HCEC 1CT (cell line): ENCODE results near the gene UPF2.

Experiments used
- DNase-seq: peaks from one replicate; pipeline ENCODE4 v3.0.0-alpha.2; 2017

The UPF2 gene

DNA sequence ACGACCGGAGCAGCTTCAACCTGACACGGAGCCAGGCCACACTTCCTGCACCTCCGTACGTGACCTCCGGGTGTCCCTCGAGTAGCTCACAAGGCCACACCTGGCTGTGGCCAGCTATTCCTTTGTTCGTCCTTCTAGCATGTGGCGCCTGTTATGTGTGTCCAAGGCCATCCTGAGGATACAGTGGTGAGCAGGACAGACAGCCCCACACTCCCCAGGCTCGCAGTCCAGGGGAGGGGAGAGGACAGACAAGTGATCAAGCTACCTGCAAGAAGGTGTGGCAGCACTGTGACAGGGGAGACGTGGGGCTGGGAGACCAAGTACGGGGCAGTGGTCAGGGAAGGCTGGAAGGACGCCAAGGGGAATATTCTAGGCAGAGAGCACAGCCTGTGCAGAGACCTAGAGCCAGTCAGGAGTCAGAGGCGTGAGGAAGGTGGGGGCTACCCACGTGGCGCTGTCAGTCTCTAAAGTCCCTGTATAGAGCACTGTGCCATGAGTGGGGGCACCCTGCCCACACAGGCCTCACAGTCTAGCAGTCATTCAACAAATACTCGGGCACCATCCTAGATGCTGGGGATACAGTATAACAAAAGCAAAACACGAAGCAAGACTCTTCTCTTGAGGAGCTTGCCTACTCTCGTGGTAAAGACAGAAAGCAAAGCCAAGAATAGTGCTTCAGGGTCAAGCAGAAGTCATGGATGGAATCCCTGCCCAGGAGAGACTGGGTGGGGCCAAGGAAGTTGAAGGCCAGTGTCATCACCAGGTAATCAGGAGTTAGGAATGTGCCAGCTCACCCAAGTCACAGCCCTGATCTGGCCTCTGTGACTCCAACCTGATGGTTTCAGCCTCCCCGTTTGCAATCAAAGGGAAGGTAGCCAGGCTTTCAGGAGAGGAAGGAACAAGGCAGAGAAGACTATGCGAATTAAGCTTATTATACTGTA is 160.9 kb downstream of the UPF2 start:
- DNase-seq = no peak

DNA sequence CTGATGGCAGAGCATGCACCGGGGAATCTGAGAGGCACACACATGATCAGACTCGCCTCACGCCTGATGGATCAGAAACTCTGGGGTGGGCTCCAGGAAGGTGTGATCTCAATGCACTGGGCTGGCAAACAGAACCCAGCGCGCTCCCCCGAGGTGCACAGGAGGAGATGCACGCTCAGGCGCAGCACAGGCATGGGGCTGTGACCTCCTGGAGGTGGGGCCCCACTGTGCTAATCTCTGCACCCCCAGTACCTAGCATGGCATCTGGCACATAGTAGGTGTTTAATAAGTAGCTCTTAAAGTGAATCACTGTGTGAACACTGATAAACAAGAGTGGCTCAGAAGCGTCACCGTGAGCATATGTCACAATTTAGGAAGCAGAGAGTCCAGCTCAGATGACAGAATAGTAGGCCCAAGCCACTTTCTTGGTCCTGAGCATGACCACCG is 161.6 kb downstream of the UPF2 start:
- DNase-seq = no peak

DNA sequence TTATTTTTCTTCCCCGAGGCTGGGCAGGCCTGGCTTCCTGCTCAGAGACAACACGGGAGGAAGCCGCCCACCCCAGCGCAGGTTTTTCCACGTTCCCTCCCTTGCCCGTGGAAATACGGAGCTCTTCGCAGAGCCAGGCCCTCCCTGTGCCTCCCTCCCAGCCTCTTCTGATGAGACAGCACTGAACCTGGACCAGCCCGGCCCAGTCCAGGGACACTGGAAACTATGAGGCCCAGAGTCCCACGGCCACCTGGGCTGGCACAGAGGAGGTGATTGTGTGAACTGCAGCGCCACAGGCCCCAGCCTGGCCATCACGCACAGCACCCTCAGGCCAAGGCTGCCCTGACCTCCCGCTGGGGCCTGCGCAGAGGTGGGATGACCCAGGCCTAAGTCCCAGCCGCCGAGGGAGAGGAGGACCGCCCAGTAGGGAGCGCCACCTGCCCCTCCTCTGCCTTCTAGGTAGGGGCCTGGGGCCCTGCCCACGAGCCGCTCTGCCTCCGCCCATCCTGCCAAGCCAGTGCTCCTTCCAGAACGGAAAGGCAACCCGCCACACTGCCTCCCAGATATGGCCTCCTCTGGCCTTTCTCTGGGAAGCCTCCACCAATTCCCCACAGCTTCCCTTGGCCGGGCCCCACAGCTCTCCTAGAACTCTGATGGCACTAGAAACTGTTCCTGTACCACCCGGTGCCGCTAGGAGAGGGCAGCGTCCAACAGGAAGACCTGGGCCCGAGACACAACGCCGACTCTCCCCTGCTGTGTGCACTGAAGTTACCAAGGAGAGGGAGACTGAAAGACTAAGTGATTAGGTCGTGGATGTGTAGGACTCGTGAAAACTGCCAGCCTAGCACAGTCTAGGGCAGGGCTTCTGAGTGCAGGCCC is 162.2 kb downstream of the UPF2 start:
- DNase-seq = no peak

DNA sequence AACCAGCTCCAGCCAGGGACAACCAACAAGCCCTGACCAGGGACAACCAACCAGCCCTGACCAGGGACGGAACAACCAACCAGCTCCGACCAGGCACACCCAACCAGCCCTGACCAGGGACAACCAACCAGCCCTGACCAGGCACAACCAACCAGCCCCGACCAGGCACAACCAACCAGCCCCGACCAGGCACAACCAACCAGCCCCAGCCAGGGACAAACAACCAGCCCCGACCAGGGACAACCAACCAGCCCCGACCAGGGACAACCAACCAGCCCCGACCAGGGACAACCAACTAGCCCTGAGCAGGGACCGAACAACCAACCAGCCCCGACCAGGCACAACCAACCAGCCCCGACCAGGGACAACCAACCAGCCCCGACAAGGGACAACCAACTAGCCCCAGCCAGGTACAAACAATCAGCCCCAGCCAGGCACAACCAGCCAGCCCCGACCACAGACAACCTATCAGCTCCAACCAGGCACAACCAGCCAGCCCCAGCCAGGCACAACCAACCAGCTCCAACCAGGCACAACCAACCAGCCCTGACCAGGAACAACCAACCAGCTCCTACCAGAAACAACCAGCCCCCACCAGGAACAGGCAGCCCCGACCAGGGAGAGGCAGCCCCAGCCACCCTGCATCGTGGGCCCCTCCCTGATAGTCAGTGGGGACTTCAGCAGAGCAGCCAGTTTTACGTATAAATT is 163.1 kb downstream of the UPF2 start:
- DNase-seq = no peak

DNA sequence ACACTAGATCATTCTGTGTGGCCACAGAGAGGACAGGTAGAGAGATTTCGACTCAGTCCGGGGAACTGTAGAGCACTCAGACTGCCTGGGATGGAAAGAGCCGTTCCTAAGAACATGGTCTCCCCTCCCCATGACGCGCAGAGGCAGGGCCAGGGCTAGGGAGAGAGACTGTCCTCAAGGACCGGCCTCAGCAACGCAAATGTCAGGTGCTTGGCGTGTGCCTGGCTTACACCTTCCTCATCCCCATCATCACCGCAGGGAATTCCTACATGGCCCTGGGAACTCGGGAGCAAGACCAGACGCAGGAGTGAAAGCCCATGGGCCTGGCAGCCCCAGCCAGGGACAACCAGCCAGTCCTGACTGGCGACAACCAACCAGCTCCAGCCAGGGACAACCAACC is 163.8 kb downstream of the UPF2 start:
- no peak for DNase-seq

DNA sequence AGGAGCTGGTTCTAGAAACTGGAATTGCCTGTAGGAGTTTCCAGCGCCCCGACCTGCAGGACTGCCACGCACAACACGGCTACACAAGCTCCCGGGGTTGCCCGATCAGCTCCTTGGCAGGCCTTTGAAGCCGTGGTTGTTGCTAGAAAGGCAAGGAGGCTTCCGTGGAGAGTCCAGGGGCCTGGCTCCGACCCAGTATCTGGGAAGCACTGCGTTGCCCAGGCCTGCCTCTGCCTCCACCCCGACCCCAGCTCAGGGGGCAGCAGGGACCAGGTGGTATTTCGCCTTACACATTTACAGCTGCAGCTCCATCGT is 165.1 kb downstream of the UPF2 start:
- no peak for DNase-seq

DNA sequence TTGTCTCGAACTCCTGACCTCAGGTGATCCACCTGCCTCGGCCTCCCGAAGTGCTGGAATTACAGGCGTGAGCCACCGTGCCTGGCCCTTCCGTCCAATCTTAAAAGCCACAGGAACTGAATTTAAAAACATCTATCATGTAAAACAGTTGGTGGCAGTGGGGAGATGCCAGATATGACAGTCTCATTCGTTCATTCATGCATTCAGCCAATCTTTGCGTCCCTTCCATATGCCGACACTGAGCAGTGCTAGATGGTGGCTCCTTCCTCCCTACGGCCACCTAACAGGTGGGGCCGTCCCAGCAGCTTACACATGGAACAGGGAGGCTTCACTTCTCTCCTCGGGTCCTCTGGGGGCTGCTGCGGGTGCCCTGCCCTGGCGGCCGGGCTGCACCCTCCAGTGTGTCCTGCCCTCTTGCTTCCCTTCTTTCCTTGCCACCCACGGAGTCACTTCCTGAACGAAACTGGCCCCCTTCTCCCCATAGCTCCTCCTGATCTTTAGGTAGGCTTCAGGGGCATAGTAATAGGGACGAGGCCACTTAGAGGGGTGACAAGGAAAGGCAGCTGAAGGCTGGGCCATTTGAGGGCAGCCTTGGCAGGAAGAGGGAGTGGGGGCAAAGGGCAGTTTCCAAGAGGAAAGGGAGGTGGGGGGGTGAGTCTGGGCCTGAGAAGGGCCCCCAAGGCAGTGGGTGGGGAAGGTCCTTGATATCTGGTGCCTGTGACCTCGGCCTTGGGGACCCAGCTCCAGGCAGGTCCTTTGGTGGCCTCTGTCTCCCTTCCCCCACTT is 165.6 kb downstream of the UPF2 start:
- no peak for DNase-seq

DNA sequence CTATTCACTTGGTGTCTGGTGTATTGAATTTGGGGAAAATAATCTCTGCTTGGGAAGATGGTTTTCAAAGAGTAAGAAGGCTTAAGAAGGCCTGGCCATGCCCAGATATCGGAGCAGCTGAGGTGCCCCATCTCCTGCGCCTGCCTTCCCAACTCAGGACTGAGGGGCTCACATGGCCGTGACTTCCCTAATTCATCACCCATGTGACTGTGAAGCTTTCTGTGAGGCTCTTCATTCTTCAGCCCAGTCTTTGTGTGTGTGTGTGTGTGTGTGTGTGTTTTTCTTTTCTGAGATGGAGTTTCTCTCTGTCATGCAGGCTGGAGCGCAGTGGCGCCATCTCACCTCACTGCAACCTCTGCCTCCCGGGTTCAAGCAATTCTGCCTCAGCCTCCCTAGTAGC is 166.3 kb downstream of the UPF2 start:
- DNase-seq = no peak

DNA sequence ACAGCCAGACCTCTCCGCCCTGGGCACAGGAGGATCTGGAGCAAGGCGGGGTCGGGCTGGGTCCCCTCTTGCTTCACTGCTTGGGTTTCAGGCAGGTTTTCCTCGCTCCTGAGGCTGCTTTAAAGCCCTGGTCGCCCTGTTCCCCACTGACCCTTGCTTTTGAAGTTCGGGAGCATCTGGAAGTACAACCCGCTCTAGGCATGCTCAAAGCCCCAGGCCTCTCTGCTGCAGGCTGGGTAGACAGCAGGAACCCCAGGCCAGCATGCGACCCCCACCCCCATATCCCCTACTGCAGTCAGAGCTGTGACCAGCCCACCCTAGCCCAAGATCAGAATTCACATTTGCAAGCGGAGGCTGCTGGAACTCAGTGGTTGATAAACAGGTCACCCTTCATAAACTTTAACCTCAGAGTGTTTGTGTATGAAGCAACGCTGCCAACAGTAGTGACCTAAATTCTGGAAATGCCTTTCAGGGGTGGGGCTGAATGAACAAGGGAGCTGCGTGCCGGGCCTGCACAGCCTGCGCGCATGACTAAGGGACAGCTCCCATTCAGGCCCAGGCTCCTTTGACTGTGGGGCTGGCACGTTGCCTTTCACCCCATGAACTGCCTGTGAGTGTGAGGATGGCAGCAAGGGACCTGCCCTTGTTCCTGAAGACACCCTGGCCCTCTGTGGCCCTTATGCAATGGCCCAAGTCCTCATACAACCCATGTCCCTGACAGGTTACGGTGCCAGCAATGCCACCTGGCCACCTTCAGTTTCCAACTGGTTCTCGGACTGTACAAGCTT is 166.9 kb downstream of the UPF2 start:
- DNase-seq = peak; percentile 94

DNA sequence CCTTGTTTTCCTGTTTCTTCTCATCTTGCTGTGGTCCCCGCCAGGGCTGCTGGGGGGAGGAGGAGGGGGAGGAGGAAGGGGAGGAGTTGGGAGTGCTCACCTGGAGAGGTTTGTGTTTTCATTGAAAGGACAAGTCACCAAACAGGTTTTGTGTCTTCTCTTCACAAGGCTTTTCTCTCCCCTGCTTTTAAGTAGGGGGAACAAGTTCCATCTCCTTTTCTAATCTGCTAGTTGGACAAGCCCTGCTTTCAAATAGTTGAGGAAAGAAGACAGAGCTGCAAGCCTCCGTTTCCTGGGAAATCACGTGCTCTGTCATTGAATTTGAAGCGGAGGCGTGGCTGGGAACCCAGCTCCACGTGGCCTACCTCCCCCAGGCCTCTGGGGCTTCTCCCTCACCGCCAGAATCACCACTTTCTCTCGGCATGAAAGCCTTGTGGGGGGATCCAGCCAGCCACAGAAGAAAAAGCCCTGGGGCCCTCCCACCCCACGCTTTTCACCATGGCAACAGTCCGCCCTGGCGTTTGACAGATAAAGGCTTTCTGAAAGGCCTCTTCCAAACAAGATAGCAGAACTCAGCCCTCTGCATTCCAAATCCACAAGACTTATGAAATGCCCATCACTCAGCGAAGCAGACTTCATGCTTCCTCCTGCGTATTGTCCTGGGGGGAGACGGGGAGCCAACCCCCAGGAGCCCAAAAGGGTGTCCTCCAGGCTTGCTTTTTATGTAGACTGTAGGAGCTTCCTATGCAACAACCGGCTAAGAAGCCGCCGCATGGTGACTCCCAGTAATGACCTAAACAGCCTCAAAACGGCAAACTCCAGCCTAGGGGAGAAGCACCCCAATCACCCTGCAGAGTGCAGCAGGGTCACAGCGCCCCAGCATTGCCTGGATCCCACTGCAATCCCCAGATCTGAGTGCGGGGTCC is 167.8 kb downstream of the UPF2 start:
- no peak for DNase-seq

DNA sequence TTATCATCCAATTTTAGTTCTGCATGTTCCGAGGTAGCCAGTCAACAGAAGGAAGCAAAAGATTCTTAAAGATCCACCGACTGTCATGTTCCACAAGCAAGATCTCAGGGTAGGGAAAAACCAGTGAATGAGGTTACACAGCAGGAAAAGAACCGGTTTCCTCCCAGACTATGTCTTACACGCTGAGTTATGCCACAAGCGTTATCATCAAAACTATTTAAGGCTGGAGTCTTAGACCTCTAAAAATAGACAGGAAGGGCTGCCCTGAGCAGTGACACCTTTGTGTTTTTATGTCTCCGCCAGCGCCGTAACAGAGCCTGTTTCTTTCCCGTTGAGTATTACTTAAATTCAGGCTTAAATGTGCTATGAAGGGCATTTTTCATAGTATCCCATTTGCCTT is 171.1 kb downstream of the UPF2 start:
- DNase-seq = no peak

DNA sequence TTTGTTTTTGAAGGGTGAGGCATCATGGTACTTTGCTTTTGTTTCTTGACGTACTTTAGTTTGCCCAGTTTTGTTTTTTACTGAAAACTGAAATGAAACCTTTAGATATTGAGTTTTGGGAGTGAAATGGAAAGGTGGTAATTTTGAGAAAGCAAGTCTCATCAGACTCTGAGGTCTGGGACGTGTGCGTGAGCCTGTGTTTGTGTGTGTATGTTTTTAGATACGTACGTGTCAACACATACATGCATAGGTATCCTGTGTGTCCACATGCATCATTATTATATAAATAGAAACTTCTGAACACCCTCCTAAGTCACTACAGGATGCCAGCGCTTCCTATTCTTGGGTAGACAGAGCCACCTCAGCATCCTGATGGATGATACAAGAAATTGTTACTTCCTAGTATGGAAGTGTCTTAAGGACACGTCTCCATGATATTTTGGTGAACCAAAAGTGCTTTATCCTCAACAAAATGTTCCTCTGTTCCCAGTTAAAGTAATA is 171.7 kb downstream of the UPF2 start:
- DNase-seq = no peak

DNA sequence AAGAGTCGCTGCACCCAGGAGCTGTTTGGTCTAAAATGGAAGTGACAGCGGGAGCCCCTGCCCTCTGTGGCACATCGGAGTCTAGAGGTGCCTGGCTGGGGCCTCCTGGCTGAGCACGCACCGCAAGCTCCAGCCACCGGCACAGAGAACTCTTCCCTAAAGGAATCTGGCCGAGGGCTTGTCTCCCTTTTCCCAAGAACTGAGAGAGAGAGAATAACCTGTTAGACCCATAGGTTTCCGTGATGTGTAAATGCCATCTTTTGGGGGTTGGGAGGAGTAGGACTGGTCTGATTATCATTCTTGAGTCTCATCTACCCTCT is 172.2 kb downstream of the UPF2 start:
- no peak for DNase-seq
